NCI-H2196 treated with DMSO at 0.1 percent for 48 hours (cell line): ENCODE measurements around the gene ROBO2.

Experiments used
- DNase-seq: peaks from one replicate; lab custom pipeline; 2025; ENCODE audit not compliant: unreplicated experiment; lab: John Stamatoyannopoulos, UW

The ROBO2 gene

GRCh38 chr3:77248420-77248819 lies 208.5 kb downstream of the ROBO2 start:
- DNase-seq, result no peak

- no peak for DNase-seq
Observed at GRCh38 chr3:77251136-77251535, 211.2 kb downstream of the ROBO2 start.

GRCh38 chr3:77254967-77255831 lies 215.3 kb downstream of the ROBO2 start:
- DNase-seq, result no peak

- DNase-seq, result no peak
Observed at GRCh38 chr3:77256584-77257503, 216.9 kb downstream of the ROBO2 start.

- DNase-seq, result no peak
Observed at GRCh38 chr3:77259694-77260093, 219.8 kb downstream of the ROBO2 start.

- no peak for DNase-seq
Observed at GRCh38 chr3:77262361-77262760, 222.5 kb downstream of the ROBO2 start.

GRCh38 chr3:77267589-77267988 lies 227.7 kb downstream of the ROBO2 start:
- no peak for DNase-seq

GRCh38 chr3:77271306-77271705 lies 231.4 kb downstream of the ROBO2 start:
- DNase-seq, result no peak

GRCh38 chr3:77271711-77272110 lies 231.8 kb downstream of the ROBO2 start:
- DNase-seq, result no peak

GRCh38 chr3:77279276-77279675 lies 239.4 kb downstream of the ROBO2 start:
- no peak for DNase-seq

- DNase-seq, result no peak
Observed at GRCh38 chr3:77281721-77282120, 241.8 kb downstream of the ROBO2 start.

GRCh38 chr3:77283108-77283507 lies 243.2 kb downstream of the ROBO2 start:
- DNase-seq, result no peak

GRCh38 chr3:77288348-77288747 lies 248.4 kb downstream of the ROBO2 start:
- no peak for DNase-seq

GRCh38 chr3:77296527-77296926 lies 256.6 kb downstream of the ROBO2 start:
- no peak for DNase-seq

GRCh38 chr3:77298417-77298816 lies 258.5 kb downstream of the ROBO2 start:
- no peak for DNase-seq

GRCh38 chr3:77303955-77304699 lies 264.2 kb downstream of the ROBO2 start:
- no peak for DNase-seq

GRCh38 chr3:77304700-77305021 lies 264.8 kb downstream of the ROBO2 start:
- DNase-seq, result no peak

GRCh38 chr3:77309460-77309859 lies 269.6 kb downstream of the ROBO2 start:
- no peak for DNase-seq

- no peak for DNase-seq
Observed at GRCh38 chr3:77313843-77314242, 273.9 kb downstream of the ROBO2 start.

- no peak for DNase-seq
Observed at GRCh38 chr3:77319711-77320110, 279.8 kb downstream of the ROBO2 start.

- DNase-seq, result no peak
Observed at GRCh38 chr3:77320514-77320913, 280.6 kb downstream of the ROBO2 start.
